Measurements from ENCODE around the gene GDNF.
A peak's percentile ranks its signal among the peaks of the same experiment; 100 is the strongest.
"Not testable (repeated sequence)": the region's sequence is repeated elsewhere in the genome, so short reads cannot be mapped to it uniquely, and the experiment has no call there.

The GDNF gene

GRCh38 chr5:37787742-37788141 is 52.1 kb downstream of the GDNF start:
- TF ChIP-seq, protein P1, sequence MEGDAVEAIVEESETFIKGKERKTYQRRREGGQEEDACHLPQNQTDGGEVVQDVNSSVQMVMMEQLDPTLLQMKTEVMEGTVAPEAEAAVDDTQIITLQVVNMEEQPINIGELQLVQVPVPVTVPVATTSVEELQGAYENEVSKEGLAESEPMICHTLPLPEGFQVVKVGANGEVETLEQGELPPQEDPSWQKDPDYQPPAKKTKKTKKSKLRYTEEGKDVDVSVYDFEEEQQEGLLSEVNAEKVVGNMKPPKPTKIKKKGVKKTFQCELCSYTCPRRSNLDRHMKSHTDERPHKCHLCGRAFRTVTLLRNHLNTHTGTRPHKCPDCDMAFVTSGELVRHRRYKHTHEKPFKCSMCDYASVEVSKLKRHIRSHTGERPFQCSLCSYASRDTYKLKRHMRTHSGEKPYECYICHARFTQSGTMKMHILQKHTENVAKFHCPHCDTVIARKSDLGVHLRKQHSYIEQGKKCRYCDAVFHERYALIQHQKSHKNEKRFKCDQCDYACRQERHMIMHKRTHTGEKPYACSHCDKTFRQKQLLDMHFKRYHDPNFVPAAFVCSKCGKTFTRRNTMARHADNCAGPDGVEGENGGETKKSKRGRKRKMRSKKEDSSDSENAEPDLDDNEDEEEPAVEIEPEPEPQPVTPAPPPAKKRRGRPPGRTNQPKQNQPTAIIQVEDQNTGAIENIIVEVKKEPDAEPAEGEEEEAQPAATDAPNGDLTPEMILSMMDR (IDR thresholded peaks at IDR 0.05; ENCODE audit: low read depth, low read length, missing control alignments): no peak
- H3K4me3 ChIP-seq (replicated peaks; ENCODE audit: low read depth, low read length): no peak overlapping the region
- no peak for DNase-seq (ENCODE audit: extremely low read depth, low read depth)

- TF ChIP-seq, protein P1 (IDR thresholded peaks at IDR 0.05; ENCODE audit: low read depth, low read length, missing control alignments): no peak
- DNase-seq (ENCODE audit: extremely low read depth, low read depth): no peak
- H3K4me3 ChIP-seq (replicated peaks; ENCODE audit: low read depth, low read length): no peak overlapping the region
Measured at GRCh38 chr5:37786862-37787519, 52.9 kb downstream of the GDNF start.

DNA sequence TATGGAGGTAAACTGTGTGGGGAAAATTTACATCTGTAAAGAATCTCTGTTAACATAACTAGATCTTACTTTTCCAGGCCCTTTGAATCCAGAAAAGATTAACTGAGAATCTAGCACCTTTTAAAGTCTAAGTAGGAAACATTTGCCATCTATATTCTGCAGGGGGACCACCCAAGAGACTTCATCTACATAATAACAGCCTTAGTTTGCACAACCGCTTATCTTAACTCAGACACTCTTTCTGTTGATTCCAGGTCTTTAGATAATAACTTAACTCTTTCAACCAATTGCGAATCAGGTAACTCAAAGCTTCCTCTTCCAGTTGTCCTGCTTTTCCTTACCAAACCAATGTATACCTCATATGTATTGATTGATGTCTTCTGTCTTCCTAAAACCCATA is 53.4 kb downstream of the GDNF start:
- TF ChIP-seq, protein P1 (IDR thresholded peaks at IDR 0.05; ENCODE audit: low read depth, low read length, missing control alignments): no peak
- no peak for DNase-seq (ENCODE audit: extremely low read depth, low read depth)
- H3K4me3 ChIP-seq (replicated peaks; ENCODE audit: low read depth, low read length): no peak overlapping the region

GRCh38 chr5:37781409-37781808 is 58.4 kb downstream of the GDNF start:
- not testable (repeated sequence) for H3K4me3 ChIP-seq (replicated peaks; ENCODE audit: low read depth, low read length); DNase-seq (ENCODE audit: extremely low read depth, low read depth)

DNA sequence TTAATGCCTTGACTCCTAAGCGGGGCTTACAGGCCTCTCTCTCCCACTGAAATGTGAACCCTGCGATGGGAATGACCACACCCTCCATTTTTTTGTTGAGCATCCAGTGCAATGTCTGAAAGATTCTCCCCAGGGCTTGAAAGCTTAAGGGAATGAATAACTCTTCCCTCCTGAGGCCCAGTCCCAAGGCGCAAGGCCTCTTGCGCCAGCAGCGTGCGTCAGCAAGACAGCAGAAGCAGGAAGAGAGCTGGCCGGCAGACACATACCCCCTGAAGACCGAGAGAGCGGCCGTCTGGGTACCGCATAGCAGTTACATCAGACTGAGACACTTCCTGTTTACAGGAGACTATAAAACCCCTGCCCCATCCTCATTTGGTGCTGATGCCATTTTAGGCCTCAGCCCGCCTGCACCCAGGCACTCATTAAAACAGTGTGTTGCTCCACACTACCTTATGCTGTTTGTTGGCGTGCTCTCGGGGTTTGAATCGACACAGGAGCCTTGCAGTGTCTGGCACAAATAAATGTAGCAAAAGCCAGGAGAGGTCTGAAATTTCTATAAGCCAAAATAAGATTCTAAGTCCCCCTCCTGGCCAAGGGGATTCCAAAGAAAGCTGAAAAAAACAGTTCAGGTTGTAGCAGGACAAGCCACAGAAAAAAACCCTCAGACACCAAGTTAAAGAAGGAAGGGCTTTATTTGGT is 62.3 kb downstream of the GDNF start:
- no peak overlapping the region for H3K4me3 ChIP-seq (replicated peaks; ENCODE audit: low read depth, low read length)
- DNase-seq (ENCODE audit: extremely low read depth, low read depth): no peak
- TF ChIP-seq, protein P1 (IDR thresholded peaks at IDR 0.05; ENCODE audit: low read depth, low read length, missing control alignments): no peak

DNA sequence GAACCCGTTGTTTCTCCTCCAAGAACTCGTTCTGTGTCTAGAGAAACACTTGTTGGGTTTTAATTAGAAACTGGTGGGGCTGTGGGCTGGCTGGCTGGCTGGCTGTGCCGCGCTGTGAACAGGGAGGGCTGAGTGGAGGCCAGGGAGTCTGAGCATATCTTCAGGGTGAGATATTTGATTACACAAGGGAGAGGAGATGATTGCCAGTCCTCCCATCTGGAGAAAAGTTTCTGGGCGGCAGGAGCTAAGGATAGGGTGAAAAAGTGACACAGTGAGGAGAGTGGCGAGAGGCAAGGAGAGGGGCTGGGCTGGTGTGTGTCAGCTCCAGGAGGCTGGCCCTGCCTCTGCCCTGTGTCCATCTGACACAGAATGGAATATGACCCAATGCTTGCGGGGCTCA is 63.0 kb downstream of the GDNF start:
- no peak overlapping the region for H3K4me3 ChIP-seq (replicated peaks; ENCODE audit: low read depth, low read length)
- no peak for DNase-seq (ENCODE audit: extremely low read depth, low read depth)
- TF ChIP-seq, protein P1 (IDR thresholded peaks at IDR 0.05; ENCODE audit: low read depth, low read length, missing control alignments): no peak

- H3K4me3 ChIP-seq (replicated peaks; ENCODE audit: low read depth, low read length): no peak overlapping the region
- TF ChIP-seq, protein P1 (IDR thresholded peaks at IDR 0.05; ENCODE audit: low read depth, low read length, missing control alignments): peak; percentile 66
- no peak for DNase-seq (ENCODE audit: extremely low read depth, low read depth)
Measured at GRCh38 chr5:37774912-37775483, 64.8 kb downstream of the GDNF start.
